ENCODE measurements around the gene IZUMO1R.

DNA sequence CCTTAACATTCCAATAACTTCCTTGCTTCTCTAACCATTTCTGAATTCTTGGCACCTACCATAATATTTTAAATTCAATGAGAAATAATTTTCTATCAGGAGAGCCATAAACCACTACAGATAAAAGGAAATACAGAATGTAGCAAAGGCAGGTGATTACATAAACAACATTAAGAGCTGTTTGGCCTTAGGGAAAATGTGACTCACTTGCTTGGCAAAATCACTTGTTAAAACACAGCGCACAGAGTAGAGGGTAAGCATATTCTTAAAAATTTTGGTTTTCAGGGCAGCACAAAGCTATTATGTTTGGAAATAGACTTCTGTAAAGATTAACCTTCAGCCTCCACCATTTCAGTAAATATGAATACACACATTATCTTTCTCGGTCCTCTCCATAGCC is 26.4 kb downstream of the IZUMO1R start:
- TF ChIP-seq, protein P1, sequence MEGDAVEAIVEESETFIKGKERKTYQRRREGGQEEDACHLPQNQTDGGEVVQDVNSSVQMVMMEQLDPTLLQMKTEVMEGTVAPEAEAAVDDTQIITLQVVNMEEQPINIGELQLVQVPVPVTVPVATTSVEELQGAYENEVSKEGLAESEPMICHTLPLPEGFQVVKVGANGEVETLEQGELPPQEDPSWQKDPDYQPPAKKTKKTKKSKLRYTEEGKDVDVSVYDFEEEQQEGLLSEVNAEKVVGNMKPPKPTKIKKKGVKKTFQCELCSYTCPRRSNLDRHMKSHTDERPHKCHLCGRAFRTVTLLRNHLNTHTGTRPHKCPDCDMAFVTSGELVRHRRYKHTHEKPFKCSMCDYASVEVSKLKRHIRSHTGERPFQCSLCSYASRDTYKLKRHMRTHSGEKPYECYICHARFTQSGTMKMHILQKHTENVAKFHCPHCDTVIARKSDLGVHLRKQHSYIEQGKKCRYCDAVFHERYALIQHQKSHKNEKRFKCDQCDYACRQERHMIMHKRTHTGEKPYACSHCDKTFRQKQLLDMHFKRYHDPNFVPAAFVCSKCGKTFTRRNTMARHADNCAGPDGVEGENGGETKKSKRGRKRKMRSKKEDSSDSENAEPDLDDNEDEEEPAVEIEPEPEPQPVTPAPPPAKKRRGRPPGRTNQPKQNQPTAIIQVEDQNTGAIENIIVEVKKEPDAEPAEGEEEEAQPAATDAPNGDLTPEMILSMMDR (IDR thresholded peaks at IDR 0.05), result no peak
- TF ChIP-seq POLR2A (IDR thresholded peaks at IDR 0.05), result no peak
